Coronary artery (tissue), 2 donors: ENCODE data around the gene DHX57.
A peak's percentile ranks its signal among the peaks of the same experiment; 100 is the strongest.
"Not testable (repeated sequence)": the region's sequence is repeated elsewhere in the genome, so short reads cannot be mapped to it uniquely, and the experiment has no call there.

ENCODE experiments used
- DNase-seq: peaks from one replicate; pipeline ENCODE4 v3.0.0-alpha.2; 2017; ENCODE audit warnings: low spot score
- H3K27ac ChIP-seq, 2 donors: fragments of 200-600 bp; sonication (generic); one replicate each; pipeline ENCODE4 v1.5.1; 2016 to 2019
- H3K4me3 ChIP-seq: fragments of 200-600 bp; sonication (generic); 2 replicates; pipeline ENCODE4 v1.5.1; 2016; ENCODE audit warnings: mild to moderate bottlenecking, moderate library complexity
- CTCF ChIP-seq: fragments of 200-600 bp; sonication (generic); IDR thresholded peaks from one replicate; pipeline ENCODE4 v1.5.1; 2019; ENCODE audit warnings: antibody characterized with exemption

DHX57 gene

GRCh38 chr2:38835990-38836389, 39.7 kb downstream of the DHX57 start:
- DNase-seq = no peak
- H3K4me3 ChIP-seq = no peak overlapping the region
- H3K27ac ChIP-seq = no peak overlapping the region
- no peak for TF ChIP-seq CTCF

- TF ChIP-seq CTCF = no peak
- H3K27ac ChIP-seq = no peak overlapping the region
- no peak for DNase-seq
Measured at GRCh38 chr2:38835015-38835601, 40.6 kb downstream of the DHX57 start.

GRCh38 chr2:38830526-38831159, 45.1 kb downstream of the DHX57 start:
- TF ChIP-seq CTCF = no peak
- H3K4me3 ChIP-seq = no peak overlapping the region
- H3K27ac ChIP-seq = no peak overlapping the region
- DNase-seq = no peak

More at GRCh38 chr2:38835015-38835601, 40.6 kb downstream of the DHX57 start:
- no peak overlapping the region for H3K4me3 ChIP-seq

GRCh38 chr2:38829971-38830370, 45.8 kb downstream of the DHX57 start:
- Histone ChIP-seq H3K4me3 (no peak overlapping the region), H3K27ac (no peak overlapping the region)
- DNase-seq = no peak
- TF ChIP-seq CTCF = no peak

- Histone ChIP-seq H3K4me3 (no peak overlapping the region), H3K27ac (no peak overlapping the region)
- no peak for TF ChIP-seq CTCF
- DNase-seq = no peak
Measured at GRCh38 chr2:38828460-38828859, 47.3 kb downstream of the DHX57 start.

GRCh38 chr2:38827539-38828145, 48.1 kb downstream of the DHX57 start:
- not testable (repeated sequence) for H3K4me3 ChIP-seq, DNase-seq
- peak overlapping the region in 1 of 2 donors; percentile 28 for H3K27ac ChIP-seq

GRCh38 chr2:38825956-38826355, 49.8 kb downstream of the DHX57 start:
- Histone ChIP-seq H3K4me3 (no peak overlapping the region), H3K27ac (no peak overlapping the region)
- TF ChIP-seq CTCF = no peak
- no peak for DNase-seq
